Large intestine (tissue), 3 donors: ENCODE measurements around the gene FASLG. TPM values are rescaled to one million over a fixed set of nuclear protein-coding genes. Genes with fewer than 3 reads are reported as not detected.

Source experiments
- DNase-seq, 2 donors: peaks; one replicate each; pipeline versions ENCODE4 v3.0.0 to v3.0.0-alpha.2; 2013
- H3K27ac ChIP-seq: one replicate; pipeline ENCODE4 v1.5.1; 2013; ENCODE audit warnings: low read length
- H3K27me3 ChIP-seq: 2 replicates; pipeline ENCODE4 v1.6.1; 2013; ENCODE audit warnings: low read length; ENCODE audit not compliant: control insufficient read depth, insufficient read depth
- H3K36me3 ChIP-seq: 2 replicates; pipeline ENCODE4 v1.6.1; 2013; ENCODE audit warnings: low read length; ENCODE audit not compliant: control insufficient read depth, insufficient read depth
- H3K4me1 ChIP-seq: one replicate; pipeline ENCODE4 v1.6.1; 2013; ENCODE audit warnings: low read length; ENCODE audit not compliant: control insufficient read depth, insufficient read depth
- H3K4me3 ChIP-seq: one replicate; pipeline ENCODE4 v1.5.1; 2013; ENCODE audit warnings: low read length
- H3K9me3 ChIP-seq: one replicate; pipeline ENCODE4 v1.6.1; 2013; ENCODE audit warnings: mild to moderate bottlenecking, low read depth, low read length, moderate library complexity; ENCODE audit not compliant: control insufficient read depth
- WGBS: methylation state at CpG from one replicate; pipeline ENCODE4 v1.1.5; 2013; ENCODE audit warnings: low lambda C conversion rate; ENCODE audit not compliant: insufficient coverage; 5-methylcytosine and 5-hydroxymethylcytosine counted together
- polyA plus RNA-seq: library from polyadenylated mRNA; unstranded; fragments of 120-200 nt; gene quantifications from one replicate; pipeline ENCODE4 v1.2.1, GENCODE V29; 2013

The FASLG gene
- polyA plus RNA-seq, 1 donor = 1.3 TPM

GRCh38 chr1:172699695-172700227 is 40.9 kb downstream of the FASLG start:
- WGBS = 67% methylated on average over 1 of the region's 4 CpGs
- no peaks in the 10 kb centered on the region for H3K36me3 ChIP-seq
- no peaks in the 10 kb centered on the region for H3K4me1 ChIP-seq
- H3K27me3 ChIP-seq = peaks cover 4% of the 10 kb centered on the region
- H3K9me3 ChIP-seq = no peaks in the 10 kb centered on the region
- H3K4me3 ChIP-seq = no peak overlapping the region
- no peak overlapping the region for H3K27ac ChIP-seq
- no peak for DNase-seq

DNA sequence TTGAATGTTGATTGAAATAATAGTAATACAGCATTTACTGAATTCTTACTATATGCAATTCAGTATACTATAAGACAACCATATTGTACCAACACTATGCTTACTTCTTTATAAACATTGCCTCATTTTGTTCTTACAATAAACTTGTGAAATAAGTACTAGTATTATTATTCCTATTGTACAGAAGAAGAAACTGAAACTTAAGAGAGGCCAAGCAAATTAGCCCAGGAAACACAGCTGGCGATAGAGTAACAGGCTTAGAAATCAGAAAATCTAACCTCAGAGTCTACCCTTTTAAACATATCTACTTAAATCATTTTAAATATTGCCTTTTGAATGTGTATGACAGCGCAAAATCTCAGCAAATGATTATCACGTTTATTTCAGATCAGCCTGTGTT is 41.7 kb downstream of the FASLG start:
- DNase-seq = no peak
- Histone ChIP-seq H3K4me1 (no peaks in the 10 kb centered on the region), H3K27ac (no peak overlapping the region), H3K4me3 (no peak overlapping the region), H3K36me3 (no peaks in the 10 kb centered on the region), H3K9me3 (no peaks in the 10 kb centered on the region), H3K27me3 (peaks cover 4% of the 10 kb centered on the region)
- WGBS = 90% methylated on average over 2 of the region's 3 CpGs

DNA sequence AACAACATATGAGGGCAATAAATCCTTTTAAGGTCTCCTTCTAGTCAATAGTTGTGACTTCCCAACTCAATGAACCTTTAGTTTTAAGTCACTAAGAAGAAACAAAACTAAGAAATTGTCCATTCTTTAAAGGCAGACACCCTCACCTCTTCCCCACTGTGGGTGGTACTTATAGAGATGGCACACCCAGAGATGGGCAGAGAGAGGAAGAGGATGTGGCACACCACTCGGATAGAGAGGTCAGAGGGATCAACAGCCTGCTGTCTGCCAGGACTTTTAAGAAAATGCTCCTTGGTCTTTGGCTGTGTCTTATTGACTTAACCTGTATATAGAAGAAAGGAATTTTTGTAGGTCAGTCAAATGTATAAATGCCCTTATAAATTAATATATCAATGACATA is 45.1 kb downstream of the FASLG start:
- Histone ChIP-seq H3K4me1 (no peaks in the 10 kb centered on the region), H3K27ac (no peak overlapping the region), H3K9me3 (no peaks in the 10 kb centered on the region), H3K36me3 (no peaks in the 10 kb centered on the region), H3K27me3 (peaks cover 4% of the 10 kb centered on the region), H3K4me3 (no peak overlapping the region)
- DNase-seq = no peak
- WGBS = no CpG with 5 or more reads among the region's 1 CpG

DNA sequence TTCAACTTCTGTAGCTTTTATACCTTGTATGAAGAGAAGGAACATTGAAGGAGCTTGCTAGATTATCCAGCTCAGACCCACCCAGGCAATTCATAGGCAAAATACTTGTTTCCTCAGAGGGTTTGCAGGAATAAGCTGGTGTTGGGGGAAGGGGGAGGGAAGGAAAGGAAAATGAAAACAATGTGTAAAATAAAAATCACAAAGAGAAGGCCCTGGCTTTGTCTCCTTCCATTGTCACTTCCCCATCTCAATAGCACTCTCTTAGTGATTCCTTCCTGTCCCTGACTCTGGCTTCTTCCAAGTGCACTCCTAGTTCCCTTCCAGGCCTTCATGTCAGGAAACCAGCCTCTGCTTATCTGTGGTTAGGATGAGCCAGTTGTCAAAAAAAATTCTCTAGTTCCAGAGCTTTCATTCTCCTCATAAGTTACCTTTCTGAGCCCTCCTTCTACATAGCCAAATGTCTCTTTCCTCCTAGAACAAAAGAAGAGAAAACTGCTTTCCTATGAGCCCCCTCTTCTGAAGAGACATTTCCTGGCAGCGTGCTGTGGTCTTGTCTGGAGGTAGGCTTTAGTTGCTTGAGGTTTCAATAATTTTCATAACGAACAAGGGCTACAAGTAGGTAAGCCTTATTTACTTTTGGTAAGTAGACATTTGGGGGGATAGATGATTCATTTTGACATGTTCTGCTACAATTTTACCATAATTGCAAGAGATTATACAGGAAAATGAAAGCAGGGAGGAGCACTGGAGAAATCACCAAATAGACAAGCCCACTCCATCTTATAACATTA is 45.7 kb downstream of the FASLG start:
- no peaks in the 10 kb centered on the region for H3K4me1 ChIP-seq
- H3K27ac ChIP-seq = no peak overlapping the region
- H3K4me3 ChIP-seq = no peak overlapping the region
- no peaks in the 10 kb centered on the region for H3K36me3 ChIP-seq
- no peaks in the 10 kb centered on the region for H3K9me3 ChIP-seq
- no peak for DNase-seq
- no CpG with 5 or more reads among the region's 2 CpGs for WGBS
- peaks cover 4% of the 10 kb centered on the region for H3K27me3 ChIP-seq

DNA sequence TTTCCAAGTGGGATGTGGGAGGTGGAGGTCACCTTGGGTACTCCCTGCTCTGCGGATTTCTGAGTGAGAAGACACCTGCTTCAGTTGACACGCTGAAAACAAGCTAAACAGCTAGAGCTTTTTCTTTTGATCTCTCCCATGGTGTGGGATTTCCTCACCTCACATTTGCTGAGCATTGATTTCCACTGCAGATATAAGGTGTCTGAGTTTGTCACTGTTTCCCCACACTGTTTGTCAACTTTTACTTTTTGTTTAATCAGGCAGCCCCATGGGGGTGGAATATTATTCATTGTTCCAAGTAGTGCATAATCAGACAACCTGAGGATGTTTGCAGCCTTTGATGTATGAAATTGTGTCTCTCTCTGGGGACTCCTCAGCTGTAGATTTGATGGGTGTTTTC is 49.5 kb downstream of the FASLG start:
- no peak for DNase-seq

DNA sequence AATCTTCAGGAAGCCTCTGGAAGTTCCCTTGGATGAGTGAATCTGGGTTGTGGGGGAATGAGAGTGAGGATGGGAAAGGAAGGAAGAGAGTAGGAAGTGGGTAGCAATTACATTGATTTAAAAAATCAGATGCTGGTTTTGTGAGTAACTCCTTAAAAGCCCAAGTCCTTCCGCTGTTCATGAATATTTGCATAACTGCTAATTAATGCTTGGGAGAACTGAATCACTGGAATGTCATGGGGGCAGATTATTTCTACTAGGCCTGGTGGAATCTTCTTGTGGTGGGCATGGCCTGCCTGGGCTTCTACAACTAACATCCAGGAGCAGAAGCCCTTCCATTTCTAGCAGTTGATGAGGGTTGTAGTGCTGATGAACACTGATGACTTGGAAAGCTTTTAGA is 52.7 kb downstream of the FASLG start:
- Histone ChIP-seq H3K27me3 (no peaks in the 10 kb centered on the region), H3K9me3 (no peaks in the 10 kb centered on the region), H3K36me3 (no peaks in the 10 kb centered on the region), H3K27ac (no peak overlapping the region), H3K4me3 (no peak overlapping the region), H3K4me1 (no peaks in the 10 kb centered on the region)
- DNase-seq = no peak
- no CpG with 5 or more reads among the region's 1 CpG for WGBS

More for the DNA sequence above, 49.5 kb downstream of the FASLG start:
- no peak overlapping the region for H3K4me3 ChIP-seq
- no peaks in the 10 kb centered on the region for H3K9me3 ChIP-seq
- no peaks in the 10 kb centered on the region for H3K4me1 ChIP-seq
- no peaks in the 10 kb centered on the region for H3K27me3 ChIP-seq
- H3K27ac ChIP-seq = no peak overlapping the region
- no peaks in the 10 kb centered on the region for H3K36me3 ChIP-seq
- WGBS = no CpG with 5 or more reads among the region's 2 CpGs

DNA sequence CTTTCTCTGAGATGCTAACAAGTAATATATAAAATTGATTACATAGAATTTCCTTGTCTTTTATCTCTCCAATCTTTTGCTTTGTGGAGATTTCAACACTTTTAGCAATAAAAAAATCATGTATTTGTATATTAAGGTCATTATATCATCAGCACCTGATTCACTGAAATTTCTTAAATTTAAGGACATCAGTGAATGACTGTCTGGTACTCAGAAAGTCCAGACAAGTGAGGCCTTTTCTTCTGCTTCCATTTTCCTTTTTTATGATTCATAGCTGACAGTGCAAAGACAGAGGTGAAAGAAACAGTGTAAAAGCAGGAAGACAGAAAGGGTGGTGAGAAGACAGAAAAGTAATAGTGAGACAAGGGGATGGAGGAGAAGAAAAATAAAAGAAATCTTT is 54.6 kb downstream of the FASLG start:
- Histone ChIP-seq H3K9me3 (no peaks in the 10 kb centered on the region), H3K4me1 (peaks cover 5% of the 10 kb centered on the region), H3K4me3 (no peak overlapping the region), H3K36me3 (no peaks in the 10 kb centered on the region), H3K27ac (no peak overlapping the region), H3K27me3 (no peaks in the 10 kb centered on the region)
- no peak for DNase-seq

Other genes starting within 250 kb of the FASLG start
- gene C1orf105, start 238.4 kb upstream of the FASLG start, polyA plus RNA-seq = 2.4 TPM
- gene PIGC, start 215.0 kb upstream of the FASLG start, polyA plus RNA-seq = 30.6 TPM
- 44.0 TPM for gene SUCO, start 126.0 kb upstream of the FASLG start, polyA plus RNA-seq